LNCaP clone FGC (cell line): ENCODE results near the gene SNX14.
"Not testable (repeated sequence)": the region's sequence is repeated elsewhere in the genome, so short reads cannot be mapped to it uniquely, and the experiment has no call there.

Source experiments
- DNase-seq: peaks from one replicate; pipeline ENCODE4 v3.0.0-alpha.2; 2011; ENCODE audit warnings: low read depth
- H3K4me3 ChIP-seq: 2 replicates; pipeline ENCODE4 v1.5.1; 2011; ENCODE audit warnings: mild to moderate bottlenecking, low read depth, low read length, control low read depth
- TF ChIP-seq, protein P1 (sequence below): IDR thresholded peaks from 2 replicates; pipeline ENCODE4 v1.5.1; 2012; ENCODE audit warnings: mild to moderate bottlenecking; ENCODE audit not compliant: control insufficient read depth, insufficient read depth; ENCODE audit errors: extremely low read depth

The SNX14 gene

DNA sequence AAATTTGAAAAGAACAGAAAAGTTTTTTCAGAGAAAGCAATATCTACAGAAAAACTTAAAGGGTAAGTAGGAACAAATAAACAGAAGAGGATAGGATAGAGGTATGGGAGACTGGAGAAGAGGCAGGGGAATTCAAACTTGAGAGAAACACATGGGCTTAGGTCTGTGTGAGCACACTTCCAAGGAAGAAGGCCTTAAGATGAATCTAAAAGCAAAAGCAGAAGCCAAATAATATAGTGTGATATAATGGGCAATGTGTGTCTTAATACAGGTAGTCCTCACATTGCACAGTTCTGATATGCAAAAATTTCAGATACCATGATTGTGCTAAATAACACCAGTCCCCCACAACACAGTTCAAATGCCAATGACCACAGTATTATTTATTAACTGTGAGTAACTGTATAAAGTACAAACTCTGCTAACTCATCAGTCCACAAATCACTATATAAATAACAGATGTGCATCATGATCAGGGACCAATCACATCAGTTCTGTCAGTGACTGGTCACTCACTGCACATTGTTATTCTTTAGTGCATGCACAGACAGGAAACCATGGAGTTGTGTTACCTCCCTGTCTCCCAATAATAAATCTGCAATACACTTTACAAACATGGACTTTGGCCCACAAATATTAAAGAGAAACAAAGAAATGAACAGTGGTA lies 18.6 kb downstream of the SNX14 start:
- no peak for DNase-seq
- H3K4me3 ChIP-seq: no peak overlapping the region
- TF ChIP-seq, protein P1, sequence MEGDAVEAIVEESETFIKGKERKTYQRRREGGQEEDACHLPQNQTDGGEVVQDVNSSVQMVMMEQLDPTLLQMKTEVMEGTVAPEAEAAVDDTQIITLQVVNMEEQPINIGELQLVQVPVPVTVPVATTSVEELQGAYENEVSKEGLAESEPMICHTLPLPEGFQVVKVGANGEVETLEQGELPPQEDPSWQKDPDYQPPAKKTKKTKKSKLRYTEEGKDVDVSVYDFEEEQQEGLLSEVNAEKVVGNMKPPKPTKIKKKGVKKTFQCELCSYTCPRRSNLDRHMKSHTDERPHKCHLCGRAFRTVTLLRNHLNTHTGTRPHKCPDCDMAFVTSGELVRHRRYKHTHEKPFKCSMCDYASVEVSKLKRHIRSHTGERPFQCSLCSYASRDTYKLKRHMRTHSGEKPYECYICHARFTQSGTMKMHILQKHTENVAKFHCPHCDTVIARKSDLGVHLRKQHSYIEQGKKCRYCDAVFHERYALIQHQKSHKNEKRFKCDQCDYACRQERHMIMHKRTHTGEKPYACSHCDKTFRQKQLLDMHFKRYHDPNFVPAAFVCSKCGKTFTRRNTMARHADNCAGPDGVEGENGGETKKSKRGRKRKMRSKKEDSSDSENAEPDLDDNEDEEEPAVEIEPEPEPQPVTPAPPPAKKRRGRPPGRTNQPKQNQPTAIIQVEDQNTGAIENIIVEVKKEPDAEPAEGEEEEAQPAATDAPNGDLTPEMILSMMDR: no peak

DNA sequence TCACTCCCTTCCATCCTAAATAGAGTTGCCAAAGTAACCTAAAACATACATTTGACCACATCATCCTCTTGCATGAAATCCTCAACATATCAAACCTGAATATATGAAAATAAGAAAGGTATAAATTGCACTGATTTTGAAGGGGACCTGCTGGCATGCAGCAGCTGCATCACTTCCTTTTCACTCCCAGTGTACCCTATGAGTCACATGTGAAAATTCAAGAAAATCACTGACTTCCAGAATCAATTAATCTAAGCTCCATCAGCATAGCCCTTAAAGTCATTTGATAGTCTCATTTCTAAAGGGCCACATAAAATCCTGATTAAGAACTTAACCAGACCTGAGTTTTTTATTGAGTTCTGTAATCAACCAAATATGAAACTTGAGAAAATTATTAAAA lies 24.3 kb downstream of the SNX14 start:
- no peak for DNase-seq
- TF ChIP-seq, protein P1: no peak
- H3K4me3 ChIP-seq: no peak overlapping the region

DNA sequence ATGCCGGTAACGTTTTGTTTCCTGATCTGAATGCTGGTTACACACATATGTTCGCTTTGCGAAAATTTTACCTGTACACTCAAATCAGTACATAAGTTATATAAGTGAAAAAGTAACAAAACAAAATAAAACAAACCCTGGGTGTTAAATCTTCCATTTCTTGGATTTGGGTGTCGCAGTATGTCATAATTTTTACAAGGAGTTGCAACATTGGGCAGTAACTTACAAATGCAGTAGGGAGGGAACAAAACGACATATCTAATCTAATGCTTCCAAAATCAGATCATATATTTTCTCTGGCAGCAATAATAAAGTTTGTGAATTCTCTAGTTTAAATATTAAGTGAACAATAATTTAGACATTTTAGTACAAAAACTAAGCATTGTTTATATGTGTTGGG lies 25.2 kb downstream of the SNX14 start:
- TF ChIP-seq, protein P1: no peak
- DNase-seq: no peak
- H3K4me3 ChIP-seq: no peak overlapping the region

DNA sequence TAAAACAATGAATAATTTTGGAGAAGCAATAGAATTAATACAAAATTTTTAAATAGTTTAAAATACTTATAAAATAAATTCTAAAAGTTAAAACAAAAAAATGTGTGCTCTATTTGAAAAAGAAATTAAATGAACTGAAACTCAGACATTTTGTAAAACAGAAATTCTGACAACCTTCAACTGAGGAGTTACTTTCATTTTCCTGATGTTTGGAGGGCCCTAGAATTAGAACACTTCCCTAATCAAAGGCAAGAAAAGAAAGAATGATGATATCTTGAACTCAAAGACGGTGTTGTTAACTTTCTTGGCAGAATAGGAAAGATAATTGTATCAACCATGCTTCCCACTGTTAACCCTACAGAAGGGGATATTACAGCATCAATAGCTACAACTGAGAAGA lies 27.9 kb downstream of the SNX14 start:
- DNase-seq: no peak
- no peak overlapping the region for H3K4me3 ChIP-seq
- TF ChIP-seq, protein P1: no peak

DNA sequence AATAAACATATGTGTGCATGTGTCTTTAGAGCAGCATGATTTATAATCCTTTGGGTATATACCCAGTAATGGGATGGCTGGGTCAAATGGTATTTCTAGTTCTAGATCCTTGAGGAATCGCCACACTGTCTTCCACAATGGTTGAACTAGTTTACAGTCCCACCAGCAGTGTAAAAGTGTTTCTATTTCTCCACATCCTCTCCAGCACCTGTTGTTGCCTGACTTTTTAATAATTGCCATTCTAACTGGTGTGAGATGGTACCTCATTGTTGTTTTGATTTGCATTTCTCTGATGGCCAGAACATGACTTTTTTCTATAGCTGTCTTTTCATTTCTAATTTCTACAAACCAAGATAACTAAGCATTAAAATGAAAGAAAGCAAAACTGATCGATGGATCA lies 29.4 kb downstream of the SNX14 start:
- not testable (repeated sequence) for H3K4me3 ChIP-seq, DNase-seq

DNA sequence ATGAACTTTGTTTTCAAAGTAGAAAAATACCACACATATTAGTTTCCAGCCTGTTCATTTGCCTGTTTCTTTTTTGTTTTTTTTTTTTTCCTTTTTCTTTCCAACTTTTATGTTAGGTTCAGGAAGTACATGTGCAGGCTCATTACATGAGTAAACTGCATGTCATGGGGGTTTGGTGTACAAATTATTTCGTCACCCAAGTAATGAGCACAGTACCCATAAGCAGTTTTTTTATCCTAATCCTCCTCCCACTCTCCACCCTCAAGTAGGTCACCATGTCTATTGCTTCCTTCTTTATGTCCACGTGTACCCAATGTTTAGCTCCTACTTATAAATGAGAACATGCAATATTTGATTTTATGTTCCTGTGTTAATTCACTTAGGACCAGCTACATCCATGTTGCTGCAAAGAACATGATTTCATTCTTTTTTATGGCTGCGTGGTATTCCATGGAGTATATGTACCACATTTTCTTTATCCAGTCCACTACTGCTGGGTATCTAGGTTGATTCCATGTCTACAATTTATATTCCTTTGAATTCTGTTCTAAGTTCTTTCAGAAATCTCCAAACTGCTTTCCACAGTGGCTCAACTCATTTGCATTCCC lies 31.8 kb downstream of the SNX14 start:
- TF ChIP-seq, protein P1: no peak
- no peak for DNase-seq
- no peak overlapping the region for H3K4me3 ChIP-seq

DNA sequence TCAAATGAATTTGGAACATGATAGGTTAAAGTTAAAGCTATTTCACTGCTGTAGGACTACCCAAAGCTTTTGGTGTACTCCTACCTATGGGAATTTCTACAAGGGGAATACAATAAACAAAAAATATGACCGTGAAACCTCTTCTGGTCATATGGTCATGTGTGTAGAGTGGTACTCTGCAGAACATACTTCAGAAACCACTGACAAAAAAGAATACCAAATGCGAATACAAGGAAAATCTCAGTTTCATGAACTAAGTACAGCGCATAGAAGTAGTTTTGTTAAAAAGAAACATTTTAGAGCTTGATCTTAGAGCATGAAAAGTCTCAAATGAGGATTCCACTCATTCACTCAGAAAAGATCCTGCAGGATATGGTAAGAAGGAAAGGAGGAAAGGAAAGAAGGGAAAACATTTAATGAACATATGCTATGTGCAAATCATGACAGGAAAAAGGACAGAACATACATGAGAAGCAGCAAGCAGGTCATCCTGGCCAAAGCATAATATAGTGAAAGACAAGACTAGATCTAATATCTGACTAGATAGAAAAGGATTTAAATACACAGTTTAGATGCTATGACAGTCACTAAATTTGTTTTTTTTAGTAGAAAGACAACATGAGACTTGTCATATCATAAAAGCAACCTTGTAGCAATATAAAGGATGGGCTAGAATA lies 36.5 kb downstream of the SNX14 start:
- DNase-seq: no peak
- H3K4me3 ChIP-seq: no peak overlapping the region
- TF ChIP-seq, protein P1: no peak
